Measurements from ENCODE around the gene DEPDC5. TPM values are rescaled to one million over a fixed set of nuclear protein-coding genes. Genes with fewer than 3 reads are reported as not detected.
"Not testable (repeated sequence)": the region's sequence is repeated elsewhere in the genome, so short reads cannot be mapped to it uniquely, and the experiment has no call there.

Gene DEPDC5
- 14.8 to 21.7 TPM (median 17.0 TPM) in 3 replicates for total RNA-seq
- long read RNA-seq, full-length matches to known transcripts, result 4 of 6 reads
- long read RNA-seq, partial matches to known transcripts, result 1 of 6 reads
- long read RNA-seq, other reads (novel, unspliced or antisense), result 1 of 6 reads

GRCh38 chr22:31753634-31754501, at the start of gene DEPDC5:
DEPDC5 (plus strand) TSS chr22:31754019; CDS start chr22:31754922, 903 bp downstream.
- peak; percentile 34 for TF ChIP-seq CTCF (IDR thresholded peaks at IDR 0.05)
- H3K4me1 Mint-ChIP-seq (ENCODE audit: low read depth), result peaks cover 39% of the 10 kb centered on the region
- H3K27me3 Mint-ChIP-seq (ENCODE audit: low read depth), result no peaks in the 10 kb centered on the region
- H3K36me3 Mint-ChIP-seq (ENCODE audit: low read depth), result no peaks in the 10 kb centered on the region
- H3K4me3 Mint-ChIP-seq (ENCODE audit: unreplicated experiment), result peak within 1 kb of the TSS; percentile 80
- peak; percentile 97 for DNase-seq (ENCODE audit: low spot score)
- H3K27ac Mint-ChIP-seq (ENCODE audit: unreplicated experiment), result peak within 1 kb of the TSS; percentile 97
- H3K9me3 Mint-ChIP-seq (ENCODE audit: low read depth), result no peaks in the 10 kb centered on the region

GRCh38 chr22:31707519-31707918, 46.3 kb upstream of the DEPDC5 start:
- DNase-seq (ENCODE audit: low spot score), result no peak
- H3K4me1 Mint-ChIP-seq (ENCODE audit: low read depth), result no peaks in the 10 kb centered on the region
- H3K4me3 Mint-ChIP-seq (ENCODE audit: unreplicated experiment), result no peak overlapping the region
- no peak for TF ChIP-seq CTCF (IDR thresholded peaks at IDR 0.05)
- H3K27ac Mint-ChIP-seq (ENCODE audit: unreplicated experiment), result no peak overlapping the region
- no peaks in the 10 kb centered on the region for H3K27me3 Mint-ChIP-seq (ENCODE audit: low read depth)
- no peaks in the 10 kb centered on the region for H3K9me3 Mint-ChIP-seq (ENCODE audit: low read depth)
- peaks cover 26% of the 10 kb centered on the region for H3K36me3 Mint-ChIP-seq (ENCODE audit: low read depth)

- H3K4me3 Mint-ChIP-seq (ENCODE audit: unreplicated experiment); H3K4me1 Mint-ChIP-seq (ENCODE audit: low read depth); H3K9me3 Mint-ChIP-seq (ENCODE audit: low read depth); DNase-seq (ENCODE audit: low spot score); H3K27me3 Mint-ChIP-seq (ENCODE audit: low read depth); H3K27ac Mint-ChIP-seq (ENCODE audit: unreplicated experiment): not testable (repeated sequence)
- H3K36me3 Mint-ChIP-seq (ENCODE audit: low read depth), result peaks cover 41% of the 10 kb centered on the region
Measured at GRCh38 chr22:31711226-31711625, 42.6 kb upstream of the DEPDC5 start.

GRCh38 chr22:31715147-31715778, 38.6 kb upstream of the DEPDC5 start:
- Mint-ChIP-seq H3K9me3 (ENCODE audit: low read depth) (no peaks in the 10 kb centered on the region), H3K36me3 (ENCODE audit: low read depth) (peaks cover 45% of the 10 kb centered on the region), H3K27ac (ENCODE audit: unreplicated experiment) (no peak overlapping the region), H3K27me3 (ENCODE audit: low read depth) (no peaks in the 10 kb centered on the region), H3K4me1 (ENCODE audit: low read depth) (no peaks in the 10 kb centered on the region), H3K4me3 (ENCODE audit: unreplicated experiment) (no peak overlapping the region)
- TF ChIP-seq CTCF (IDR thresholded peaks at IDR 0.05), result no peak
- no peak for DNase-seq (ENCODE audit: low spot score)

- Mint-ChIP-seq H3K36me3 (ENCODE audit: low read depth) (peaks cover 21% of the 10 kb centered on the region), H3K9me3 (ENCODE audit: low read depth) (no peaks in the 10 kb centered on the region), H3K27me3 (ENCODE audit: low read depth) (no peaks in the 10 kb centered on the region), H3K4me1 (ENCODE audit: low read depth) (no peaks in the 10 kb centered on the region), H3K4me3 (ENCODE audit: unreplicated experiment) (no peak overlapping the region), H3K27ac (ENCODE audit: unreplicated experiment) (no peak overlapping the region)
- no peak for TF ChIP-seq CTCF (IDR thresholded peaks at IDR 0.05)
- DNase-seq (ENCODE audit: low spot score), result no peak
Measured at GRCh38 chr22:31719850-31720471, 33.9 kb upstream of the DEPDC5 start.

Data from chondrocyte (in vitro differentiated cells).